Testis (tissue), 3 donors: Measurements from ENCODE around the gene ZC3HAV1. TPM values are rescaled to one million over a fixed set of nuclear protein-coding genes. Genes with fewer than 3 reads are reported as not detected.
"Not testable (repeated sequence)": the region's sequence is repeated elsewhere in the genome, so short reads cannot be mapped to it uniquely, and the experiment has no call there.

Source experiments
- DNase-seq: peaks from one replicate; pipeline ENCODE4 v3.0.0-alpha.2; 2019
- H3K27ac ChIP-seq, 2 donors: fragments of 200-600 bp; sonication (generic); one replicate each; pipeline ENCODE4 v1.5.1; 2019
- H3K27me3 ChIP-seq: fragments of 200-600 bp; sonication (generic); one replicate; pipeline ENCODE4 v1.5.1; 2019
- H3K36me3 ChIP-seq: fragments of 200-600 bp; sonication (generic); one replicate; pipeline ENCODE4 v1.5.1; 2017; ENCODE audit warnings: low read depth; ENCODE audit errors: missing control alignments
- H3K4me1 ChIP-seq: fragments of 200-600 bp; sonication (generic); one replicate; pipeline ENCODE4 v1.5.1; 2019
- H3K4me3 ChIP-seq, 2 donors: fragments of 200-600 bp; sonication (generic); one replicate each; pipeline ENCODE4 v1.5.1; 2017 to 2019
- H3K9me3 ChIP-seq: fragments of 200-600 bp; sonication (generic); one replicate; pipeline ENCODE4 v1.5.1; 2017
- POLR2A ChIP-seq: fragments of 450-650 bp; IDR thresholded peaks from one replicate; pipeline ENCODE4 v1.6.1; 2017; ENCODE audit warnings: antibody characterized with exemption, mild to moderate bottlenecking, moderate library complexity
- WGBS, 2 donors: methylation state at CpG; one replicate each; pipeline ENCODE4 v1.1.5; 2018; 5-methylcytosine and 5-hydroxymethylcytosine counted together
- intact Hi-C: fragments of 100-400 bp; cut with DNase I; formaldehyde crosslinking; loops from one replicate; pipeline ENCODE4 v1.15.1; 2023; ENCODE audit warnings: low total_unique reads
- polyA plus RNA-seq: library from polyadenylated mRNA; stranded (reverse); fragments of 350-450 nt; fragmentation: Illumina TruSeq; extraction: RNeasy Lipid Tissue Mini Kit (QIAGEN cat#74804); gene quantifications from one replicate; pipeline ENCODE4 v1.2.3, GENCODE V29; 2014; ENCODE audit warnings: low read depth, low replicate concordance; ENCODE audit not compliant: insufficient read depth
- total RNA-seq, 2 donors: library from RNA; depleted of rRNA; stranded (reverse); fragments of >200 nt; gene quantifications; one replicate each; pipeline ENCODE4 v1.2.3, GENCODE V29; 2016
- TF ChIP-seq, protein P1 (sequence below), 3 experiments: fragments of 450-650 bp in 2 of 3; fragments of 200-600 bp in 1 of 3; sonication (generic) in 1 of 3; IDR thresholded peaks; one replicate each; pipeline ENCODE4 v1.5.1; 2016 to 2019; ENCODE audit warnings: antibody characterized with exemption in 3 of 3, mild to moderate bottlenecking in 2 of 3, moderate library complexity in 1 of 3

The ZC3HAV1 gene
- total and polyA plus RNA-seq, 3 donors from 2014 or later = 13.1 to 38.7 (median 32.8) TPM

DNA sequence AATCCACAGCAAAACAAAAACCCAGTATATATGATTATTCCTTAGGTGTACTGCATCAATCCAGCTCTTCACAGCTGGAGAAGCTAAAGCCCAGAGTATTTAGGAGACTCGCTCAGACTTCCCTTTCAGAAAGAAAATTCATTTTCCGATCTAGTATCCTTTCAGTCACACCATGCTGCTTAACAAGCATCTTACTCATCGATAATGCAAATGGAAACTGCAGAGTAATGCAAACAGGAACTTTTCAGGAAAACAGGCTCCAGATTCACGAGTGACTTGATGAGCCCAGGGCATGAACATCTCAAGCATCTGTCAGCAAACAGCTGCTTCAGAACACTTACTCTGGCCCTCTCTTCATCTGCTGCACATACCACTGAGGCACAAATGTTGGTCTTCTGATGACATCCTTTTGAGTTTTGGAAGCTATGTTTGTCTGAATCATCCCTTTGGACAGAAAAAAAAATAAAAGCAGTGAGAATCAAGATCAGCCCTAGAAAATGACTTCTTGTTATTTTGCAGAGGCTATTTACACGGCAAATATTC is 48.8 kb downstream of the ZC3HAV1 start:
- H3K36me3 ChIP-seq = no peaks in the 10 kb centered on the region

GRCh38 chr7:139059905-139060304 is 49.6 kb downstream of the ZC3HAV1 start:
- Histone ChIP-seq H3K4me1 (no peaks in the 10 kb centered on the region), H3K27ac (peak overlapping the region in 1 of 2 donors; percentile 19), H3K9me3 (no peaks in the 10 kb centered on the region), H3K27me3 (no peaks in the 10 kb centered on the region), H3K36me3 (no peaks in the 10 kb centered on the region), H3K4me3 (no peak overlapping the region)
- WGBS, 2 donors = 67 to 84% methylated on average over 1 of the region's 1 CpG
- TF ChIP-seq POLR2A = no peak
- DNase-seq = no peak
- intact Hi-C loops = no loop called here

More for the DNA sequence above, 48.8 kb downstream of the ZC3HAV1 start:
- DNase-seq = no peak
- no peak for TF ChIP-seq POLR2A
- intact Hi-C loops = no loop called here
- WGBS, 2 donors = 88 to 93% methylated on average over 5 of the region's 5 CpGs
- Histone ChIP-seq H3K9me3 (no peaks in the 10 kb centered on the region), H3K4me1 (no peaks in the 10 kb centered on the region), H3K4me3 (no peak overlapping the region), H3K27ac (no peak overlapping the region), H3K27me3 (no peaks in the 10 kb centered on the region)

GRCh38 chr7:139058943-139059342 is 50.6 kb downstream of the ZC3HAV1 start:
- Histone ChIP-seq H3K27me3 (no peaks in the 10 kb centered on the region), H3K4me1 (no peaks in the 10 kb centered on the region), H3K27ac (no peak overlapping the region), H3K9me3 (no peaks in the 10 kb centered on the region), H3K4me3 (no peak overlapping the region), H3K36me3 (no peaks in the 10 kb centered on the region)
- TF ChIP-seq POLR2A = no peak
- TF ChIP-seq, protein P1, sequence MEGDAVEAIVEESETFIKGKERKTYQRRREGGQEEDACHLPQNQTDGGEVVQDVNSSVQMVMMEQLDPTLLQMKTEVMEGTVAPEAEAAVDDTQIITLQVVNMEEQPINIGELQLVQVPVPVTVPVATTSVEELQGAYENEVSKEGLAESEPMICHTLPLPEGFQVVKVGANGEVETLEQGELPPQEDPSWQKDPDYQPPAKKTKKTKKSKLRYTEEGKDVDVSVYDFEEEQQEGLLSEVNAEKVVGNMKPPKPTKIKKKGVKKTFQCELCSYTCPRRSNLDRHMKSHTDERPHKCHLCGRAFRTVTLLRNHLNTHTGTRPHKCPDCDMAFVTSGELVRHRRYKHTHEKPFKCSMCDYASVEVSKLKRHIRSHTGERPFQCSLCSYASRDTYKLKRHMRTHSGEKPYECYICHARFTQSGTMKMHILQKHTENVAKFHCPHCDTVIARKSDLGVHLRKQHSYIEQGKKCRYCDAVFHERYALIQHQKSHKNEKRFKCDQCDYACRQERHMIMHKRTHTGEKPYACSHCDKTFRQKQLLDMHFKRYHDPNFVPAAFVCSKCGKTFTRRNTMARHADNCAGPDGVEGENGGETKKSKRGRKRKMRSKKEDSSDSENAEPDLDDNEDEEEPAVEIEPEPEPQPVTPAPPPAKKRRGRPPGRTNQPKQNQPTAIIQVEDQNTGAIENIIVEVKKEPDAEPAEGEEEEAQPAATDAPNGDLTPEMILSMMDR (IDR thresholded peaks at IDR 0.05) = no peak
- WGBS, 2 donors = 38 to 49% methylated on average over 5 of the region's 5 CpGs
- no peak for DNase-seq
- intact Hi-C loops = no loop called here

GRCh38 chr7:139055674-139056073 is 53.8 kb downstream of the ZC3HAV1 start:
- intact Hi-C loops = no loop called here
- Histone ChIP-seq H3K27ac (no peak overlapping the region), H3K4me1 (no peaks in the 10 kb centered on the region), H3K27me3 (no peaks in the 10 kb centered on the region), H3K9me3 (no peaks in the 10 kb centered on the region), H3K36me3 (no peaks in the 10 kb centered on the region), H3K4me3 (no peak overlapping the region)
- no peak for DNase-seq
- TF ChIP-seq POLR2A = no peak
- TF ChIP-seq, protein P1 (IDR thresholded peaks at IDR 0.05) = no peak
- 89 to 93% methylated on average over 1 of the region's 1 CpG for WGBS, 2 donors

GRCh38 chr7:139054656-139055055 is 54.9 kb downstream of the ZC3HAV1 start:
- H3K4me3 ChIP-seq, intact Hi-C loops, DNase-seq, H3K9me3 ChIP-seq, H3K4me1 ChIP-seq, H3K27me3 ChIP-seq, H3K36me3 ChIP-seq, H3K27ac ChIP-seq: not testable (repeated sequence)
- WGBS, 2 donors = 95 to 97% methylated on average over 14 of the region's 14 CpGs

DNA sequence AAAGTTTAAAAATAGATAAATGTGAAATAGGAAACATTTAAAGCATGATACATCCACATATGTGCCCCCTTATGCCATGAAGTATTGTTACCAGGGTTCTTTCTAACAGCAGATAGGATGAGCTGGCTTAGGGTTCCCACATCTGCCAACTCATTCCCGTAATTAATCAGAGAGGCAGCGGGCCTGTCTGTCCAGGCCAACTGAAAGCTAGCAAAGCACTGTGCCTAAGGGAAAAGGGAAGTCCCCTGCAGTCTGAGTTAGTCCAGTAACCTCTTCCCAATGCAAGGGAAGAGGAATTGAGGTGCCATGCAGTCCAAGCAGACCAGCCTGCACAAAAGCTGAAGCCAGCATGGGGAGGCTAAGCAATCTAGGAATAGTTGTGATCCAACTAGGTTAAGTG is 55.4 kb downstream of the ZC3HAV1 start:
- Histone ChIP-seq H3K4me3 (no peak overlapping the region), H3K27ac (no peak overlapping the region), H3K27me3 (no peaks in the 10 kb centered on the region), H3K4me1 (no peaks in the 10 kb centered on the region), H3K36me3 (no peaks in the 10 kb centered on the region), H3K9me3 (no peaks in the 10 kb centered on the region)
- WGBS, 2 donors = 56 to 86% methylated on average over 2 of the region's 2 CpGs
- intact Hi-C loops = no loop called here
- TF ChIP-seq, protein P1 (IDR thresholded peaks at IDR 0.05) = no peak
- no peak for TF ChIP-seq POLR2A
- no peak for DNase-seq
